ENCODE results near the gene DHCR7.

The DHCR7 gene

GRCh38 chr11:71448257-71449171 lies at the start of gene DHCR7:
Gene DHCR7 (minus strand): TSS chr11:71448393. CDS start chr11:71444952, 3,441 bp downstream.
- H3K27ac ChIP-seq, result peak within 1 kb of the TSS; percentile 82
- peak; percentile 96 for DNase-seq (ENCODE audit: low spot score)
- POLR2A ChIA-PET (ENCODE audit: low non-redundant PET), result no interaction called here
- CTCF ChIA-PET, result no interaction called here
- no peak for TF ChIP-seq CTCF (conservative IDR thresholded peaks at IDR 0.05; ENCODE audit: low read depth)

- no peak for DNase-seq (ENCODE audit: low spot score)
- H3K27ac ChIP-seq, result no peak overlapping the region
- CTCF ChIA-PET, result no interaction called here
- POLR2A ChIA-PET (ENCODE audit: low non-redundant PET), result no interaction called here
- no peak for TF ChIP-seq CTCF (conservative IDR thresholded peaks at IDR 0.05; ENCODE audit: low read depth)
Measured at GRCh38 chr11:71496421-71496820, 48.2 kb upstream of the DHCR7 start.

GRCh38 chr11:71495286-71496230 lies 47.4 kb upstream of the DHCR7 start:
- H3K27ac ChIP-seq, result no peak overlapping the region
- no peak for TF ChIP-seq CTCF (conservative IDR thresholded peaks at IDR 0.05; ENCODE audit: low read depth)
- ChIA-PET POLR2A (ENCODE audit: low non-redundant PET) (no interaction called here), CTCF (no interaction called here)
- DNase-seq (ENCODE audit: low spot score), result no peak

GRCh38 chr11:71491940-71492339 lies 43.7 kb upstream of the DHCR7 start:
- no peak for DNase-seq (ENCODE audit: low spot score)
- ChIA-PET POLR2A (ENCODE audit: low non-redundant PET) (no interaction called here), CTCF (no interaction called here)
- H3K27ac ChIP-seq, result no peak overlapping the region
- TF ChIP-seq CTCF (conservative IDR thresholded peaks at IDR 0.05; ENCODE audit: low read depth), result no peak

- no peak for TF ChIP-seq CTCF (conservative IDR thresholded peaks at IDR 0.05; ENCODE audit: low read depth)
- CTCF ChIA-PET, result no interaction called here
- POLR2A ChIA-PET (ENCODE audit: low non-redundant PET), result no interaction called here
Measured at GRCh38 chr11:71491531-71491930, 43.3 kb upstream of the DHCR7 start.

GRCh38 chr11:71490731-71491390 lies 42.7 kb upstream of the DHCR7 start:
- CTCF ChIA-PET, result no interaction called here
- TF ChIP-seq CTCF (conservative IDR thresholded peaks at IDR 0.05; ENCODE audit: low read depth), result no peak
- POLR2A ChIA-PET (ENCODE audit: low non-redundant PET), result no interaction called here
- H3K27ac ChIP-seq, result no peak overlapping the region
- DNase-seq (ENCODE audit: low spot score), result no peak

More at GRCh38 chr11:71491531-71491930, 43.3 kb upstream of the DHCR7 start:
- DNase-seq (ENCODE audit: low spot score), result no peak
- no peak overlapping the region for H3K27ac ChIP-seq
